IMR-90 (cell line): ENCODE results near the gene MAN2C1.

Experiments
- BHLHE40 ChIP-seq: fragments of 150-350 bp; IDR thresholded peaks from 2 replicates; pipeline ENCODE4 v1.6.1; 2016; ENCODE audit warnings: mild to moderate bottlenecking, low read depth, low read length
- MAFK ChIP-seq: IDR thresholded peaks from 2 replicates; pipeline ENCODE4 v1.6.1; 2012; ENCODE audit warnings: low read depth, low read length, improper control_type of control experiment
- MXI1 ChIP-seq: IDR thresholded peaks from 2 replicates; pipeline ENCODE4 v1.6.1; 2012; ENCODE audit warnings: low read depth, mild to moderate bottlenecking, low read length, moderate library complexity, borderline replicate concordance
- POLR2A ChIP-seq: IDR thresholded peaks from 2 replicates; pipeline ENCODE4 v1.6.1; 2012; ENCODE audit warnings: mild to moderate bottlenecking, low read depth, low read length
- RAD21 ChIP-seq: IDR thresholded peaks from 2 replicates; pipeline ENCODE4 v1.6.1; 2012; ENCODE audit warnings: low read length, improper control_type of control experiment
- RCOR1 ChIP-seq: IDR thresholded peaks from 2 replicates; pipeline ENCODE4 v1.6.1; 2012; ENCODE audit warnings: mild to moderate bottlenecking, low read length, improper control_type of control experiment; ENCODE audit not compliant: insufficient replicate concordance
- TF ChIP-seq, protein P1 (sequence below): conservative IDR thresholded peaks from 2 replicates; pipeline ENCODE4 v1.5.1; 2012; ENCODE audit warnings: mild to moderate bottlenecking, low read depth, low read length, improper control_type of control experiment
- TF ChIP-seq, protein P2 (sequence below): fragments of 150-350 bp; IDR thresholded peaks from 2 replicates; pipeline ENCODE4 v1.6.1; 2017; ENCODE audit warnings: mild to moderate bottlenecking, antibody characterized with exemption, low read length, low read depth

DNA sequence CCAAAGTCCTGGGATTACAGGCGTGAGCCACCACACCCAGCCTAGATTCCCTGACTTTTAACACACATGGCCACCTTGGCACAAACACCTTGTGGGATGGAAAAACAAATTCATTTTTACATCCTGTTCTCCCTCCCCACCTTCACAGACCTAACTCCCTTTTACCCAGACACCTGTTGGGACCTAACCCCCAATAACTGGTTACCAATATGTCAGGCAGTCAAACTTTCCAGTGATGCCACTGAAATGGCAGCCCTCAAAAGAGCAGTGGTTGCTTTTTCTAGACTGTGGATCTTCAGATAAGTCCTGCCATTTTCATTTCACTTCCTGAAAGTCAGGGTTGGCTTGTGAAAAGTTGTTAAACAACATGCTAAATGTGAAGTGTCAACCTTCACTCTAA lies 48.2 kb upstream of the MAN2C1 start:
- TF ChIP-seq, protein P1, sequence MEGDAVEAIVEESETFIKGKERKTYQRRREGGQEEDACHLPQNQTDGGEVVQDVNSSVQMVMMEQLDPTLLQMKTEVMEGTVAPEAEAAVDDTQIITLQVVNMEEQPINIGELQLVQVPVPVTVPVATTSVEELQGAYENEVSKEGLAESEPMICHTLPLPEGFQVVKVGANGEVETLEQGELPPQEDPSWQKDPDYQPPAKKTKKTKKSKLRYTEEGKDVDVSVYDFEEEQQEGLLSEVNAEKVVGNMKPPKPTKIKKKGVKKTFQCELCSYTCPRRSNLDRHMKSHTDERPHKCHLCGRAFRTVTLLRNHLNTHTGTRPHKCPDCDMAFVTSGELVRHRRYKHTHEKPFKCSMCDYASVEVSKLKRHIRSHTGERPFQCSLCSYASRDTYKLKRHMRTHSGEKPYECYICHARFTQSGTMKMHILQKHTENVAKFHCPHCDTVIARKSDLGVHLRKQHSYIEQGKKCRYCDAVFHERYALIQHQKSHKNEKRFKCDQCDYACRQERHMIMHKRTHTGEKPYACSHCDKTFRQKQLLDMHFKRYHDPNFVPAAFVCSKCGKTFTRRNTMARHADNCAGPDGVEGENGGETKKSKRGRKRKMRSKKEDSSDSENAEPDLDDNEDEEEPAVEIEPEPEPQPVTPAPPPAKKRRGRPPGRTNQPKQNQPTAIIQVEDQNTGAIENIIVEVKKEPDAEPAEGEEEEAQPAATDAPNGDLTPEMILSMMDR, result no peak
- TF ChIP-seq MXI1 (no peak), RAD21 (no peak), BHLHE40 (no peak), RCOR1 (no peak), POLR2A (no peak), MAFK (no peak)
- TF ChIP-seq, protein P2, sequence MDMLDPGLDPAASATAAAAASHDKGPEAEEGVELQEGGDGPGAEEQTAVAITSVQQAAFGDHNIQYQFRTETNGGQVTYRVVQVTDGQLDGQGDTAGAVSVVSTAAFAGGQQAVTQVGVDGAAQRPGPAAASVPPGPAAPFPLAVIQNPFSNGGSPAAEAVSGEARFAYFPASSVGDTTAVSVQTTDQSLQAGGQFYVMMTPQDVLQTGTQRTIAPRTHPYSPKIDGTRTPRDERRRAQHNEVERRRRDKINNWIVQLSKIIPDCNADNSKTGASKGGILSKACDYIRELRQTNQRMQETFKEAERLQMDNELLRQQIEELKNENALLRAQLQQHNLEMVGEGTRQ, result no peak
